A549 (cell line): ENCODE data around the gene ANGPTL5. TPM values are rescaled to one million over a fixed set of nuclear protein-coding genes. Genes with fewer than 3 reads are reported as not detected.

Source experiments
- ATAC-seq, 2 experiments: fragments of 200-7000 bp in 1 of 2; fragments of >200 bp in 1 of 2; cut with Nextera tagmentation in 1 of 2; cut with Tn5 transposase in 1 of 2; 3 replicates each; pipeline versions ENCODE4 v1.8.0 to v1.9.1; 2018 to 2020; ENCODE audit warnings: mild to moderate bottlenecking in 1 of 2, moderate library complexity in 1 of 2
- CTCF ChIA-PET: fragments of 300-600 bp; sonication (Branson Sonifier 250); formaldehyde crosslinking; extraction: SDS; loops from one replicate; lab custom pipeline; 2021; ENCODE audit warnings: antibody characterized with exemption, inconsistent platforms; lab: Yijun Ruan, JAX
- POLR2A ChIA-PET: fragments of 350-600 bp; formaldehyde crosslinking; extraction: SDS; loops from one replicate; lab custom pipeline; 2021; ENCODE audit warnings: antibody characterized with exemption, inconsistent platforms; lab: Yijun Ruan, JAX
- DNase-seq, 2 experiments: peaks; one replicate each; pipeline versions ENCODE4 v3.0.0 to v3.0.0-alpha.2; 2011 to 2016; ENCODE audit warnings: low read depth in 1 of 2, low spot score in 1 of 2
- FAIRE-seq: peaks from 2 replicates; lab custom pipeline; 2011; peaks lifted over from hg19 to GRCh38; lab: Jason Lieb, UNC
- H3K27ac ChIP-seq, 2 experiments: fragments of >200 bp; sonication (Bioruptor Twin); formaldehyde crosslinking; 3 replicates each; pipeline ENCODE4 v1.5.1; 2016 to 2017
- H3K4me1 ChIP-seq: fragments of >200 bp; sonication (Bioruptor Twin); formaldehyde crosslinking; 3 replicates; pipeline ENCODE4 v1.6.1; 2016
- H3K4me2 ChIP-seq: fragments of >200 bp; sonication (Bioruptor Twin); formaldehyde crosslinking; 3 replicates; pipeline ENCODE4 v1.6.1; 2016
- H3K4me3 ChIP-seq: fragments of >200 bp; sonication (Bioruptor Twin); formaldehyde crosslinking; 3 replicates; pipeline ENCODE4 v1.5.1; 2016
- H3K9me3 ChIP-seq: fragments of >200 bp; sonication (Bioruptor Twin); formaldehyde crosslinking; 3 replicates; pipeline ENCODE4 v1.6.1; 2016
- BHLHE40 ChIP-seq: IDR thresholded peaks from 2 replicates; pipeline ENCODE4 v1.6.1; 2012; ENCODE audit warnings: low read depth, low read length, inconsistent platforms
- CEBPB ChIP-seq, 2 experiments: fragments of >200 bp in 1 of 2; sonication (Bioruptor Twin) in 1 of 2; formaldehyde crosslinking in 1 of 2; IDR thresholded peaks; 2 replicates each; pipeline ENCODE4 v1.6.1; 2012 to 2016
- CHD4 ChIP-seq: fragments of 200-600 bp; sonication (generic); IDR thresholded peaks from 2 replicates; pipeline ENCODE4 v1.6.1; 2016; ENCODE audit warnings: antibody characterized with exemption, mild to moderate bottlenecking, borderline replicate concordance
- EP300 ChIP-seq, 2 experiments: fragments of >200 bp; sonication (Bioruptor Twin); formaldehyde crosslinking; IDR thresholded peaks; 2 replicates in 1 of 2; 3 replicates in 1 of 2; pipeline ENCODE4 v1.6.1; 2016 to 2017
- ESRRA ChIP-seq: fragments of 150-350 bp; IDR thresholded peaks from 2 replicates; pipeline ENCODE4 v1.6.1; 2014; ENCODE audit warnings: mild to moderate bottlenecking, low read length, borderline replicate concordance
- GATA3 ChIP-seq: IDR thresholded peaks from 2 replicates; pipeline ENCODE4 v1.6.1; 2012; ENCODE audit warnings: borderline replicate concordance
- HOXA7 ChIP-seq: fragments of 250-450 bp; sonication (Bioruptor Pico); IDR thresholded peaks from 2 replicates; pipeline ENCODE4 v1.5.0; 2020; ENCODE audit warnings: mild to moderate bottlenecking, moderate library complexity
- JUNB ChIP-seq: fragments of >200 bp; sonication (Bioruptor Twin); formaldehyde crosslinking; IDR thresholded peaks from 2 replicates; pipeline ENCODE4 v1.6.1; 2016
- MYC ChIP-seq: IDR thresholded peaks from 2 replicates; pipeline ENCODE4 v1.6.1; 2012; ENCODE audit warnings: mild to moderate bottlenecking, inconsistent platforms, low read length, improper control_type of control experiment, borderline replicate concordance
- NPAS2 ChIP-seq: fragments of 250-450 bp; sonication (Bioruptor Pico); IDR thresholded peaks from 2 replicates; pipeline ENCODE4 v1.8.0; 2022; ENCODE audit warnings: mild to moderate bottlenecking, moderate library complexity, borderline replicate concordance
- PHF8 ChIP-seq: fragments of 200-600 bp; sonication (generic); IDR thresholded peaks from 2 replicates; pipeline ENCODE4 v1.6.1; 2016; ENCODE audit warnings: low read depth, mild to moderate bottlenecking, antibody characterized with exemption, moderate library complexity, borderline replicate concordance
- RARB ChIP-seq: fragments of 250-450 bp; sonication (Bioruptor Pico); IDR thresholded peaks from 2 replicates; pipeline ENCODE4 v1.8.0; 2021; ENCODE audit warnings: mild to moderate bottlenecking, moderate library complexity
- RFX5 ChIP-seq: fragments of 450-650 bp; IDR thresholded peaks from 2 replicates; pipeline ENCODE4 v1.7.1; 2014; ENCODE audit warnings: antibody characterized with exemption, mild to moderate bottlenecking, moderate library complexity
- SMC3 ChIP-seq: fragments of >200 bp; sonication (Bioruptor Twin); formaldehyde crosslinking; IDR thresholded peaks from 3 replicates; pipeline ENCODE4 v1.6.1; 2018; ENCODE audit warnings: inconsistent platforms
- ZC3H11A ChIP-seq: fragments of 450-650 bp; IDR thresholded peaks from 2 replicates; pipeline ENCODE4 v1.6.1; 2014; ENCODE audit warnings: antibody characterized with exemption, mild to moderate bottlenecking
- WGBS: methylation state at CpG from one replicate; pipeline ENCODE4 v1.1.6; 2017; ENCODE audit errors: missing lambda C conversion rate; 5-methylcytosine and 5-hydroxymethylcytosine counted together
- polyA plus RNA-seq, 4 experiments: library from polyadenylated mRNA; depleted of rRNA in 3 of 4; stranded (reverse); fragments of >200 nt; fragmentation: RNase III in 1 of 4; extraction: RNeasy Plus Mini Kit Qiagen cat#74134 plus additional on column Dnase treatment in 1 of 4; gene quantifications; 2 replicates in 3 of 4; 3 replicates in 1 of 4; pipeline ENCODE4 v1.2.3, GENCODE V29; 2011 to 2017
- TF ChIP-seq, protein P1 (sequence below): fragments of 200-600 bp; sonication (generic); IDR thresholded peaks from 2 replicates; pipeline ENCODE4 v1.6.1; 2016; ENCODE audit warnings: antibody characterized with exemption, mild to moderate bottlenecking, moderate library complexity
- TF ChIP-seq, protein P2 (sequence below): fragments of >200 bp; sonication (Bioruptor Twin); formaldehyde crosslinking; IDR thresholded peaks from 3 replicates; pipeline ENCODE4 v1.5.1; 2016
- TF ChIP-seq, protein P3 (sequence below): fragments of 450-650 bp; IDR thresholded peaks from 2 replicates; pipeline ENCODE4 v1.6.1; 2014; ENCODE audit warnings: antibody characterized with exemption
- TF ChIP-seq, protein P4 (sequence below): fragments of >200 bp; sonication (Bioruptor Twin); formaldehyde crosslinking; IDR thresholded peaks from 3 replicates; pipeline ENCODE4 v1.6.1; 2016

The ANGPTL5 gene
- polyA plus RNA-seq, 2 of the 4 experiments (the other 2 are of a cell fraction): not detected

DNA sequence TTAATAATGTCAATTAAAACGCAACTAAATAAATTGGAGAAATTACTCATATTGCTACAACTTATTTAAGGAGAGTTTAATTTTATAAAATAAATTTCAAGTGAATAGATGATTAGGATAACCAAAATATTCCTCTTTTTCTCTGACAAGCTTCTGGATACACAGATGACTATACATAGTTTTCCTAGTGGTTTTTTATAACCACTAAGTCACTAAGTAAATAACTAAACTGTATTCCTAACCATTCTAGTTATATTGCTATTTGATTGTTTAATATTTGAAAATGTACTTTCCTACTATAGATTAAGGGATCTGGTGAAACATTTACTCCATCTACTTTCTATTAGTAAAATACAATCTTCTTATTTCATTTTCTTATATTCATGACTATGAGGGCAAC, 4.7 kb upstream of the ANGPTL5 start:
- FAIRE-seq (no peak), ATAC-seq (no peak), DNase-seq (no peak)
- CTCF ChIA-PET: no interaction called here
- Histone ChIP-seq H3K27ac (no peak overlapping the region), H3K9me3 (no peaks in the 10 kb centered on the region), H3K4me3 (no peak overlapping the region), H3K4me2 (no peak overlapping the region), H3K4me1 (peaks cover 15% of the 10 kb centered on the region)
- WGBS: 82% methylated on average over 1 of the region's 1 CpG
- TF ChIP-seq ZC3H11A (no peak), BHLHE40 (no peak), EP300 (IDR thresholded peaks at IDR 0.05) (no peak), ESRRA (no peak), MYC (no peak), CHD4 (no peak), RFX5 (no peak), HOXA7 (CRISPR knock-in tag) (no peak), GATA3 (no peak), PHF8 (no peak), JUNB (no peak), CEBPB (IDR thresholded peaks at IDR 0.05) (no peak), NPAS2 (CRISPR knock-in tag) (no peak)
- TF ChIP-seq, protein P1, sequence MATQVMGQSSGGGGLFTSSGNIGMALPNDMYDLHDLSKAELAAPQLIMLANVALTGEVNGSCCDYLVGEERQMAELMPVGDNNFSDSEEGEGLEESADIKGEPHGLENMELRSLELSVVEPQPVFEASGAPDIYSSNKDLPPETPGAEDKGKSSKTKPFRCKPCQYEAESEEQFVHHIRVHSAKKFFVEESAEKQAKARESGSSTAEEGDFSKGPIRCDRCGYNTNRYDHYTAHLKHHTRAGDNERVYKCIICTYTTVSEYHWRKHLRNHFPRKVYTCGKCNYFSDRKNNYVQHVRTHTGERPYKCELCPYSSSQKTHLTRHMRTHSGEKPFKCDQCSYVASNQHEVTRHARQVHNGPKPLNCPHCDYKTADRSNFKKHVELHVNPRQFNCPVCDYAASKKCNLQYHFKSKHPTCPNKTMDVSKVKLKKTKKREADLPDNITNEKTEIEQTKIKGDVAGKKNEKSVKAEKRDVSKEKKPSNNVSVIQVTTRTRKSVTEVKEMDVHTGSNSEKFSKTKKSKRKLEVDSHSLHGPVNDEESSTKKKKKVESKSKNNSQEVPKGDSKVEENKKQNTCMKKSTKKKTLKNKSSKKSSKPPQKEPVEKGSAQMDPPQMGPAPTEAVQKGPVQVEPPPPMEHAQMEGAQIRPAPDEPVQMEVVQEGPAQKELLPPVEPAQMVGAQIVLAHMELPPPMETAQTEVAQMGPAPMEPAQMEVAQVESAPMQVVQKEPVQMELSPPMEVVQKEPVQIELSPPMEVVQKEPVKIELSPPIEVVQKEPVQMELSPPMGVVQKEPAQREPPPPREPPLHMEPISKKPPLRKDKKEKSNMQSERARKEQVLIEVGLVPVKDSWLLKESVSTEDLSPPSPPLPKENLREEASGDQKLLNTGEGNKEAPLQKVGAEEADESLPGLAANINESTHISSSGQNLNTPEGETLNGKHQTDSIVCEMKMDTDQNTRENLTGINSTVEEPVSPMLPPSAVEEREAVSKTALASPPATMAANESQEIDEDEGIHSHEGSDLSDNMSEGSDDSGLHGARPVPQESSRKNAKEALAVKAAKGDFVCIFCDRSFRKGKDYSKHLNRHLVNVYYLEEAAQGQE: no peak
- TF ChIP-seq, protein P2, sequence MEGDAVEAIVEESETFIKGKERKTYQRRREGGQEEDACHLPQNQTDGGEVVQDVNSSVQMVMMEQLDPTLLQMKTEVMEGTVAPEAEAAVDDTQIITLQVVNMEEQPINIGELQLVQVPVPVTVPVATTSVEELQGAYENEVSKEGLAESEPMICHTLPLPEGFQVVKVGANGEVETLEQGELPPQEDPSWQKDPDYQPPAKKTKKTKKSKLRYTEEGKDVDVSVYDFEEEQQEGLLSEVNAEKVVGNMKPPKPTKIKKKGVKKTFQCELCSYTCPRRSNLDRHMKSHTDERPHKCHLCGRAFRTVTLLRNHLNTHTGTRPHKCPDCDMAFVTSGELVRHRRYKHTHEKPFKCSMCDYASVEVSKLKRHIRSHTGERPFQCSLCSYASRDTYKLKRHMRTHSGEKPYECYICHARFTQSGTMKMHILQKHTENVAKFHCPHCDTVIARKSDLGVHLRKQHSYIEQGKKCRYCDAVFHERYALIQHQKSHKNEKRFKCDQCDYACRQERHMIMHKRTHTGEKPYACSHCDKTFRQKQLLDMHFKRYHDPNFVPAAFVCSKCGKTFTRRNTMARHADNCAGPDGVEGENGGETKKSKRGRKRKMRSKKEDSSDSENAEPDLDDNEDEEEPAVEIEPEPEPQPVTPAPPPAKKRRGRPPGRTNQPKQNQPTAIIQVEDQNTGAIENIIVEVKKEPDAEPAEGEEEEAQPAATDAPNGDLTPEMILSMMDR: no peak
- POLR2A ChIA-PET: no interaction called here

DNA sequence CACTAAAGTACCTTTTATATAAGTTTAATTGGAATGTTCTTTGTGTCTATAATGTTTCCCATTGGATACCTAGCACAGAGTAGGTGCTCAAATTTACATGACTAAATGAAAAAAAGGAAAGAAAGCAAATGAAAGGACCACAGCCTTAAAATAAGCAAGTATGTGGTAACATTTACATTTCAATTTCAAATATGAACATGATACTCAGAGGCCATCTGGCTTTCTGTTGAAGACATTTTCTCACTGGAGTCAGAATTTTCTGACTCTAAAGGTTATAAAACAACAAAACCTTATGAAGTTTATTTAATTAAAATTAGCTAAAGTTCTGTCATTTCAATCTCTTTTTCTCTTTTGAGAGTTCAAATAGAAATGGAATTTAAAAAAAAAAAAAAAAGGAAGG, 904 bp upstream of the ANGPTL5 start:
- ATAC-seq: no peak
- H3K4me1 ChIP-seq: peaks cover 32% of the 10 kb centered on the region
- no peak for DNase-seq
- CTCF ChIA-PET: interaction anchor here (3.9 kb wide), 1 partner anchor 90 kb away, joined by 20 read pairs; no protein-coding TSS in a partner anchor
- H3K4me2 ChIP-seq: peak overlapping the region; percentile 79; the same call in 2 of the 3 replicates
- FAIRE-seq: no peak
- TF ChIP-seq SMC3: no peak
- TF ChIP-seq, protein P3, sequence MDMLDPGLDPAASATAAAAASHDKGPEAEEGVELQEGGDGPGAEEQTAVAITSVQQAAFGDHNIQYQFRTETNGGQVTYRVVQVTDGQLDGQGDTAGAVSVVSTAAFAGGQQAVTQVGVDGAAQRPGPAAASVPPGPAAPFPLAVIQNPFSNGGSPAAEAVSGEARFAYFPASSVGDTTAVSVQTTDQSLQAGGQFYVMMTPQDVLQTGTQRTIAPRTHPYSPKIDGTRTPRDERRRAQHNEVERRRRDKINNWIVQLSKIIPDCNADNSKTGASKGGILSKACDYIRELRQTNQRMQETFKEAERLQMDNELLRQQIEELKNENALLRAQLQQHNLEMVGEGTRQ: no peak
- TF ChIP-seq, protein P4, sequence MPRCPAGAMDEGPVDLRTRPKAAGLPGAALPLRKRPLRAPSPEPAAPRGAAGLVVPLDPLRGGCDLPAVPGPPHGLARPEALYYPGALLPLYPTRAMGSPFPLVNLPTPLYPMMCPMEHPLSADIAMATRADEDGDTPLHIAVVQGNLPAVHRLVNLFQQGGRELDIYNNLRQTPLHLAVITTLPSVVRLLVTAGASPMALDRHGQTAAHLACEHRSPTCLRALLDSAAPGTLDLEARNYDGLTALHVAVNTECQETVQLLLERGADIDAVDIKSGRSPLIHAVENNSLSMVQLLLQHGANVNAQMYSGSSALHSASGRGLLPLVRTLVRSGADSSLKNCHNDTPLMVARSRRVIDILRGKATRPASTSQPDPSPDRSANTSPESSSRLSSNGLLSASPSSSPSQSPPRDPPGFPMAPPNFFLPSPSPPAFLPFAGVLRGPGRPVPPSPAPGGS: no peak
- no peak for TF ChIP-seq RARB (CRISPR knock-in tag)
- TF ChIP-seq, all 56 proteins: peak for 0
- Histone ChIP-seq H3K4me3 (no peak overlapping the region), H3K27ac (no peak overlapping the region), H3K9me3 (no peaks in the 10 kb centered on the region)
- POLR2A ChIA-PET: no interaction called here
